T-cell (primary cell): ENCODE measurements around the gene MSH2. TPM values are rescaled to one million over a fixed set of nuclear protein-coding genes. Genes with fewer than 3 reads are reported as not detected.
A peak's percentile ranks its signal among the peaks of the same experiment; 100 is the strongest.

Source experiments
- ATAC-seq, 4 experiments: fragments of 200-7000 bp in 3 of 4; fragments of 150-1000 bp in 1 of 4; cut with Tn5 transposase; replicated peaks in 1 of 4; 1 replicate in 3 of 4; 2 replicates in 1 of 4; pipeline ENCODE4 v1.10.0; 2021; ENCODE audit warnings: moderate library complexity in 3 of 4, mild to moderate bottlenecking in 2 of 4, moderate number of reproducible peaks in 1 of 4
- CTCF ChIA-PET, 2 donors: fragments of 300-600 bp; sonication (Branson Sonifier 250); formaldehyde crosslinking; loops; one replicate each; lab custom pipeline; 2022; ENCODE audit warnings: antibody characterized with exemption in 2 of 2; lab: Charles Lee
- POLR2A ChIA-PET, 2 donors: fragments of 300-600 bp; sonication (Branson Sonifier 250); formaldehyde crosslinking; loops; one replicate each; lab custom pipeline; 2022; ENCODE audit warnings: antibody characterized with exemption in 2 of 2; lab: Charles Lee
- DNase-seq, 35 experiments: peaks; one replicate each; pipeline versions ENCODE4 v3.0.0 to v3.0.0-alpha.2; 2013 to 2023
- H3K27ac ChIP-seq: one replicate; pipeline ENCODE4 v1.5.1; 2013; ENCODE audit warnings: low read length
- H3K27me3 ChIP-seq, 2 experiments: replicated peaks in 1 of 2; 1 replicate in 1 of 2; 2 replicates in 1 of 2; pipeline versions ENCODE4 v1.6.1 to v1.7.0; 2013; ENCODE audit warnings: low read length in 1 of 2, mixed read lengths in 1 of 2; ENCODE audit not compliant: control insufficient read depth in 2 of 2, insufficient read depth in 2 of 2; ENCODE audit errors: extremely low read depth in 1 of 2
- H3K36me3 ChIP-seq, 2 donors: 1 replicate in 1 of 2; 2 replicates in 1 of 2; pipeline versions ENCODE4 v1.6.1 to v1.7.0; 2013; ENCODE audit warnings: low read length in 1 of 2; ENCODE audit not compliant: control insufficient read depth in 2 of 2, insufficient read depth in 1 of 2; ENCODE audit errors: extremely low read depth in 1 of 2
- H3K4me1 ChIP-seq, 2 experiments: 1 replicate in 1 of 2; 2 replicates in 1 of 2; pipeline versions ENCODE4 v1.6.1 to v1.7.0; 2013; ENCODE audit warnings: low read length in 2 of 2, mixed read lengths in 1 of 2; ENCODE audit not compliant: insufficient read depth in 2 of 2, control insufficient read depth in 1 of 2; ENCODE audit errors: extremely low read depth in 1 of 2
- H3K4me3 ChIP-seq, 2 donors: 1 replicate in 1 of 2; 2 replicates in 1 of 2; pipeline versions ENCODE4 v1.5.1 to v1.7.0; 2013; ENCODE audit warnings: mild to moderate bottlenecking in 2 of 2, low read length in 1 of 2, moderate library complexity in 1 of 2; ENCODE audit not compliant: control insufficient read depth in 1 of 2; ENCODE audit errors: extremely low read depth in 1 of 2
- H3K9me3 ChIP-seq: 2 replicates; pipeline ENCODE4 v1.7.0; 2013
- H3K27ac Mint-ChIP-seq, 2 donors: one replicate each; pipeline ENCODE4 v1.8.0; 2020 to 2021; ENCODE audit warnings: mild to moderate bottlenecking in 2 of 2, mixed read lengths in 2 of 2
- H3K27me3 Mint-ChIP-seq, 2 donors: one replicate each; pipeline ENCODE4 v1.8.0; 2021 to 2022; ENCODE audit warnings: mixed read lengths in 2 of 2
- H3K36me3 Mint-ChIP-seq: one replicate; pipeline ENCODE4 v1.8.0; 2021; ENCODE audit warnings: mixed read lengths
- H3K4me1 Mint-ChIP-seq, 3 donors: one replicate each; pipeline ENCODE4 v1.8.0; 2020 to 2022; ENCODE audit warnings: mixed read lengths in 3 of 3, mild to moderate bottlenecking in 1 of 3
- H3K4me3 Mint-ChIP-seq, 3 donors: one replicate each; pipeline ENCODE4 v1.8.0; 2020 to 2022; ENCODE audit warnings: mild to moderate bottlenecking in 3 of 3, mixed read lengths in 3 of 3, moderate library complexity in 3 of 3
- H3K9me3 Mint-ChIP-seq, 3 donors: one replicate each; pipeline ENCODE4 v1.8.0; 2020 to 2022; ENCODE audit warnings: mixed read lengths in 3 of 3
- WGBS: methylation state at CpG from one replicate; pipeline ENCODE4 v1.1.5; 2013; ENCODE audit warnings: missing lambda C conversion rate; ENCODE audit not compliant: insufficient coverage; 5-methylcytosine and 5-hydroxymethylcytosine counted together
- total RNA-seq, 35 experiments: library from RNA in 6 of 35; stranded (reverse) in 6 of 35; fragments of 120-200 nt in 1 of 35; gene quantifications; one replicate each; pipeline versions ENCODE4 v1.2.1 to v1.2.4 and lab custom pipeline; 2013 to 2026

The MSH2 gene
- total RNA-seq, 5 donors from 2014 or later (not counting 1 experiment from before 2014, with no cell fraction given) = 16.6 to 29.1 (median 23.2) TPM

GRCh38 chr2:47479863-47480262 is 76.9 kb downstream of the MSH2 start:
- Histone ChIP-seq H3K27ac (no peak overlapping the region), H3K4me1 (no peaks in the 10 kb centered on the region), H3K4me3 (no peak overlapping the region), H3K27me3 (no peaks in the 10 kb centered on the region), H3K36me3 (peaks cover 5 to 33% of the 10 kb centered on the region in 2 donors), H3K9me3 (no peaks in the 10 kb centered on the region)
- peaks cover 66% of the 10 kb centered on the region for H3K36me3 Mint-ChIP-seq
- no peak overlapping the region for H3K27ac Mint-ChIP-seq
- no peaks in the 10 kb centered on the region for H3K9me3 Mint-ChIP-seq
- no peak overlapping the region for H3K4me3 Mint-ChIP-seq
- ChIA-PET POLR2A (interaction anchor here in 1 of 2 donors (0.7 kb wide), 1 partner anchor 349 kb away, joined by 4 read pairs; no protein-coding TSS in a partner anchor), CTCF (interaction anchor here (0.5 to 0.8 kb wide), 3 partner anchors 19 to 972 kb away, joined by 3 to 10 read pairs (median 3); no protein-coding TSS in a partner anchor)
- ATAC-seq = no peak
- WGBS = 100% methylated on average over 1 of the region's 1 CpG
- no peak for DNase-seq
- H3K27me3 Mint-ChIP-seq = no peaks in the 10 kb centered on the region
- H3K4me1 Mint-ChIP-seq = no peaks in the 10 kb centered on the region

DNA sequence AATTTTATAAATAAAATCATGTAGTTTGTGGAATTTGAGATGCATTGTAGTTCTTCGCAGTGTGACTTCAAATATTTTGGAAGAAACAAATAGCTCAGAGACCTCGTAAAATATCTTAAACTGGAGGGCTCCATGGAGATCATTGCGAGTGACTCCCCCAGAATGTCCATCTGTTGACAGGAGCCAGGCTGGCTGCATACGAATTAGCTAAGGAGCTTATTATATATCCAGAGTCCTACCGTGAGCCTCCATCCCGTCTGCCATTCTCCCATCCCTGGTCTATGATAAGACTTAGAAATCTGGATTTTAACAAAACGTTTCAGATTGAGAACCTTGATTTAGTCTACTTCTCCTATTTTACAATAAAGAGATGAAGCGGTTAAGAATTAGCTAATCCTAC is 80.2 kb downstream of the MSH2 start:
- WGBS = 100% methylated on average over 5 of the region's 8 CpGs
- ChIA-PET CTCF (interaction anchor here in 1 of 2 donors (0.8 kb wide), 1 partner anchor 68 kb away, joined by 6 read pairs; no protein-coding TSS in a partner anchor), POLR2A (no interaction called here)
- Mint-ChIP-seq H3K27ac (no peak overlapping the region), H3K36me3 (peaks cover 48% of the 10 kb centered on the region), H3K9me3 (no peaks in the 10 kb centered on the region), H3K27me3 (no peaks in the 10 kb centered on the region), H3K4me3 (no peak overlapping the region), H3K4me1 (peaks cover 8 to 19% (median 9%) of the 10 kb centered on the region in 3 donors)
- Histone ChIP-seq H3K27ac (no peak overlapping the region), H3K4me3 (no peak overlapping the region), H3K9me3 (no peaks in the 10 kb centered on the region), H3K36me3 (peaks cover 1 to 17% of the 10 kb centered on the region in 2 donors), H3K27me3 (no peaks in the 10 kb centered on the region), H3K4me1 (peaks cover 0 to 2% of the 10 kb centered on the region in 2 experiments)
- DNase-seq = no peak
- no peak for ATAC-seq

DNA sequence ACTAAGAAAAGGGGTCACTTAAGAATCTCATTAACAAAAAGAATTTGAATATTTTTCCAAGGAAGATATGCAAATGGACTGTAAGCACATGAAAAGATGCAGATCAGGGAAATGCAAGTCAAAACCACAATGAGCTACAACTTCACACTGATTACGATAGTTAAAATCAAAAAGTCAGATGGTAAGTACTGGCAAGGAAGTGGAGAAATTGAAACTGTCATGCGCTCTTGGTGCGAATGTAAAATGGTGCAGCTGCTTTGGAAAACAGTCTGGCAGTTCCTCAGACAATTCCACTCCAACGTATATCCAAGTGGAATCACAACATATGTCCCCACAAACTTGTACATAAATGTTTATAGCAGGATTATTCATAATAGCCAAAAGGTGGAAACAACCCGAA is 81.4 kb downstream of the MSH2 start:
- H3K4me1 ChIP-seq = peaks cover 0 to 2% of the 10 kb centered on the region in 2 experiments
- no peaks in the 10 kb centered on the region for H3K27me3 ChIP-seq
- ChIA-PET CTCF (no interaction called here), POLR2A (no interaction called here)
- Mint-ChIP-seq H3K27me3 (no peaks in the 10 kb centered on the region), H3K4me1 (peaks cover 9 to 19% (median 12%) of the 10 kb centered on the region in 3 donors), H3K36me3 (peaks cover 40% of the 10 kb centered on the region), H3K9me3 (no peaks in the 10 kb centered on the region), H3K27ac (no peak overlapping the region), H3K4me3 (no peak overlapping the region)
- no peaks in the 10 kb centered on the region for H3K9me3 ChIP-seq
- WGBS = 100% methylated on average over 1 of the region's 5 CpGs
- DNase-seq = no peak
- H3K36me3 ChIP-seq = peaks cover 0 to 15% of the 10 kb centered on the region in 2 donors
- H3K4me3 ChIP-seq = no peak overlapping the region
- no peak for ATAC-seq
- H3K27ac ChIP-seq = no peak overlapping the region

DNA sequence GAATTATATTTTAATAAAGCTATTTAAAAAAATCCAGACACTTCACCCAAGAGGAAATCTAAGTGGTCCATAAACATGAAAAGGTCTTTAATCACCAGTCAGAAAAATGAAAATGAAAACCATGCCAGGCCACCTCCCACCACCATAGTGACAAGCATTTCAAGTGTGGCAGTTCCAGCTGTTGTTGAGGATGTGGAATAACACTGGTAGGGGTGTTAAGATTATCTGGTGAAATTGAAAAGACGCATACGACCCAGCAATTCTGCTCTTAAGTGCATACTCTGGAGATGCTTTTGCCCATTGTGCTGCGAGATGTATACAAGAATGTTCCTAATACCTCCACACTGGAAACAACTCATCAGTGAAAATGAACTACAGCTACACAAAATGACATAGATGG is 82.2 kb downstream of the MSH2 start:
- peaks cover 39% of the 10 kb centered on the region for H3K36me3 Mint-ChIP-seq
- Histone ChIP-seq H3K4me1 (peaks cover 0 to 2% of the 10 kb centered on the region in 2 experiments), H3K36me3 (peaks cover 0 to 15% of the 10 kb centered on the region in 2 donors), H3K4me3 (no peak overlapping the region), H3K27me3 (no peaks in the 10 kb centered on the region), H3K27ac (no peak overlapping the region), H3K9me3 (no peaks in the 10 kb centered on the region)
- no peaks in the 10 kb centered on the region for H3K9me3 Mint-ChIP-seq
- no peak overlapping the region for H3K4me3 Mint-ChIP-seq
- ChIA-PET POLR2A (no interaction called here), CTCF (no interaction called here)
- no peak for DNase-seq
- no peaks in the 10 kb centered on the region for H3K27me3 Mint-ChIP-seq
- no peak for ATAC-seq
- peaks cover 9 to 19% (median 12%) of the 10 kb centered on the region in 3 donors for H3K4me1 Mint-ChIP-seq
- WGBS = no CpG with 5 or more reads among the region's 3 CpGs
- H3K27ac Mint-ChIP-seq = no peak overlapping the region

DNA sequence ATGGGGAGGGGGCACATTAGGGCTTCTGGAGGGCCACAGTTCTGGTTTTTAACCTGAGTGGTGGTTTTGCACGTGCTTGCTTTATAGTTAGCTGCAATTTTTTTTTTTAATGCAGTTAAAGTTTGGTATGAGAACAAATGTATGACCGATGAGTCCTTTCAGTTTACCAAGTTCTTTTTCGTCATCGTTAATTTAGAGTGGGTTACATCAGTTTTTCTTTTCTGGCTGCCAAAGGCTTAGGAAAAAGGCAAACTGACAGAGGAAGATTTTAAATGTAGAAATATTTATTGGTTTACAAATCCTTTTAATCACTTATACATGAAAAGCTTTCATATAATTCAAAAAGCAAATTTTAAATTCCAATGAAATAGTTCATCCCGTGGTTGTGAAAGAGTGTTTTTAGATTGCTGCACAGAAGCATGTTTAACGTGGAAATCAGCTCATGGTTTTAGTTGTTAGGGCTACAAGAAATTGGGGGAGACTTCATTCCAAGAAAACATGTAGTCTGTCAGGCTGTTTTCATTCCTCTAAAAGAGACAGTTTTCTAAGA is 82.9 kb downstream of the MSH2 start:
- H3K27me3 Mint-ChIP-seq = no peaks in the 10 kb centered on the region
- H3K4me1 Mint-ChIP-seq = peaks cover 9 to 19% (median 12%) of the 10 kb centered on the region in 3 donors
- no peaks in the 10 kb centered on the region for H3K9me3 Mint-ChIP-seq
- ATAC-seq (no peak), DNase-seq (no peak)
- no peak overlapping the region for H3K4me3 ChIP-seq
- ChIA-PET CTCF (no interaction called here), POLR2A (interaction anchor here in 1 of 2 donors (0.5 kb wide), 1 partner anchor 45 kb away, joined by 10 read pairs; no protein-coding TSS in a partner anchor)
- H3K27ac ChIP-seq = no peak overlapping the region
- H3K27me3 ChIP-seq = no peaks in the 10 kb centered on the region
- peaks cover 0 to 12% of the 10 kb centered on the region in 2 donors for H3K36me3 ChIP-seq
- WGBS = 97% methylated on average over 3 of the region's 6 CpGs
- no peaks in the 10 kb centered on the region for H3K9me3 ChIP-seq
- no peak overlapping the region for H3K4me3 Mint-ChIP-seq
- no peak overlapping the region for H3K27ac Mint-ChIP-seq
- peaks cover 0 to 2% of the 10 kb centered on the region in 2 experiments for H3K4me1 ChIP-seq
- H3K36me3 Mint-ChIP-seq = peaks cover 34% of the 10 kb centered on the region

DNA sequence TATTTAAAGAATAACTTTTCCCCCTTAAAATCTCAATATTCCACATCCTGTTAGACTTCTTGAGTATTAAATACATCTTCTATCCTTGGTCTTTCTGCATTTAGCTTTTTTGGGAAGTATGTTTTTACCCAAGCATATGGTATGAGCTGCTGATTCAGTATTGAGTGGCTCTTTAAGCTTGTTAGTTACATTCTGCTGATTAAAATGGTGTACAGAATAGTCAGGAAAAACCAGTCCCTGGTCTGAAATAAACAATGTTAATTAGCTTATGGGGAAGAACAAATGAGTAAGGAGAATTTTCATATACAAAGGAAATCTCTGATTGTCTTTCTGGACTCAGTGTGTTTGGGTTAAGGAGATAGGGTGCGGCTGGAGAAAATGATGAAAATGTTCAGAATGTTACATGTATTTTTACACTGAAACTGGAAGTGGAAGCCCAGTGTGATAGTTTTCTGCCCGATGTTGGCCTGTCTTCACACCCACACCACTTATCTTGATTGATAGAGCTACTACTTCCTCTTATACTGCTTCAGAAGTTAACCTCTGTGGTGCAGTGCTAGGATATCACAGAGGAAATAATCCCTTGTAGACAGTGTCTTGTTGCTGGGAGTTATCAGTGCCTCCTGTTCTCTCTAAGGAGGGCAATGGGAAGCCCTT is 84.0 kb downstream of the MSH2 start:
- Mint-ChIP-seq H3K27me3 (no peaks in the 10 kb centered on the region), H3K9me3 (no peaks in the 10 kb centered on the region), H3K36me3 (peaks cover 27% of the 10 kb centered on the region), H3K4me1 (peaks cover 9 to 19% (median 12%) of the 10 kb centered on the region in 3 donors), H3K4me3 (no peak overlapping the region), H3K27ac (peak overlapping the region in 1 of 2 donors; percentile 11)
- ChIA-PET POLR2A (no interaction called here), CTCF (no interaction called here)
- no peaks in the 10 kb centered on the region for H3K27me3 ChIP-seq
- ATAC-seq (peak in 2 of 4 experiments; percentile 35 to 41), DNase-seq (peak in 3 of 35 experiments; percentile 5 to 15 (median 5))
- peaks cover 0 to 2% of the 10 kb centered on the region in 2 experiments for H3K4me1 ChIP-seq
- no peak overlapping the region for H3K4me3 ChIP-seq
- H3K27ac ChIP-seq = no peak overlapping the region
- peaks cover 0 to 12% of the 10 kb centered on the region in 2 donors for H3K36me3 ChIP-seq
- no peaks in the 10 kb centered on the region for H3K9me3 ChIP-seq
- no CpG with 5 or more reads among the region's 2 CpGs for WGBS
